Fibroblast of the aortic adventitia (primary cell): ENCODE data around the gene TAPBP. TPM values are rescaled to one million over a fixed set of nuclear protein-coding genes. Genes with fewer than 3 reads are reported as not detected.

ENCODE experiments used
- DNase-seq: peaks from one replicate; pipeline ENCODE4 v3.0.0-alpha.2; 2010; ENCODE audit warnings: low read depth
- H3K4me3 ChIP-seq: 2 replicates; pipeline ENCODE4 v1.5.1; 2011; ENCODE audit warnings: low read depth, mild to moderate bottlenecking, control low read depth, low read length, moderate library complexity
- CTCF ChIP-seq: IDR thresholded peaks from 2 replicates; pipeline ENCODE4 v1.5.1; 2011; ENCODE audit warnings: mild to moderate bottlenecking, low read length, control low read depth, inconsistent platforms; ENCODE audit not compliant: insufficient read depth
- total RNA-seq: library from RNA; depleted of rRNA; stranded (reverse); fragments of >200 nt; gene quantifications from 2 replicates; pipeline ENCODE4 v1.2.3, GENCODE V29; 2012; ENCODE audit warnings: low replicate concordance

TAPBP gene
- total RNA-seq, 1 donor, result 50.2 TPM

GRCh38 chr6:33330736-33331135 lies 16.9 kb upstream of the TAPBP start:
- DNase-seq, result no peak
- no peak overlapping the region for H3K4me3 ChIP-seq
- TF ChIP-seq CTCF, result no peak

DNA sequence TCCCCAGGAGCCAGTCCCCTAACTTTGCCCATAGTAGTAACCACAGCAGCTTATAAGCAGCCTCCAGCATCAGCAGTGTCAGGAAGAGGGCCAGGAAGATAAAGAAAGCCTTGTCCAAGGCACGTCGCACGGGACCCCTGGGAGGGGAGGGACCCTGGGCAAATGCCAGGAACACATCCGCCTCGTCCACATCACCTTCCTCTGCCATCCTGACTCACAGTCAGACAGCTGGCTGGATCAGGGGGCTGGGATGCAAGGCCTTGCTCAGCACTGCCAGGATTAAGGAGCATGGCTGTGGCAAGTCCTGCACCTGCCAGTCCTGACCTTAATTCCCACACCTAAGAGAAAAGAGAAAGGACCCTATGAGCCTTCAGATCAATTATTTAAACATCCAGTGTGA lies 15.2 kb upstream of the TAPBP start:
- H3K4me3 ChIP-seq, result no peak overlapping the region
- no peak for TF ChIP-seq CTCF
- no peak for DNase-seq

GRCh38 chr6:33324125-33324524 lies 10.2 kb upstream of the TAPBP start:
- H3K4me3 ChIP-seq, result peak overlapping the region; percentile 84
- no peak for TF ChIP-seq CTCF
- DNase-seq, result no peak

DNA sequence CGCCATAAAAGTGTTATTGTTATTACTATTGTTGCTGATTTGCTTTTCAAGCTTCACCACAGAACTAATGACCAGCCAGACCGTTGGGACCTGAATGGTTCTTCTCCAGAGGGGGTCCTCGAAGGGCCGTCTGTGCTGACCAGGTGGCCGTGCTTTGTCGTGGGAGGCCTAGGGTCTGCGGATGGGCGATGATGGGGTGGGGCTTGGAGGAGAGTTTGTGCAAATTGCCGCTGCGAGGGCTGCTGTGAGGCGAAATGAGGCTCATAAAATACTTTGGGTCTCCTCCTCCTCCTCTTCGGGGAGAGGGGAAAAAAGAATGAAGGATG lies 9.7 kb upstream of the TAPBP start:
- no peak for TF ChIP-seq CTCF
- no peak for DNase-seq
- H3K4me3 ChIP-seq, result peak overlapping the region; percentile 84

- peak overlapping the region; percentile 84 for H3K4me3 ChIP-seq
- no peak for DNase-seq
- no peak for TF ChIP-seq CTCF
Measured at GRCh38 chr6:33321227-33321626, 7.3 kb upstream of the TAPBP start.

DNA sequence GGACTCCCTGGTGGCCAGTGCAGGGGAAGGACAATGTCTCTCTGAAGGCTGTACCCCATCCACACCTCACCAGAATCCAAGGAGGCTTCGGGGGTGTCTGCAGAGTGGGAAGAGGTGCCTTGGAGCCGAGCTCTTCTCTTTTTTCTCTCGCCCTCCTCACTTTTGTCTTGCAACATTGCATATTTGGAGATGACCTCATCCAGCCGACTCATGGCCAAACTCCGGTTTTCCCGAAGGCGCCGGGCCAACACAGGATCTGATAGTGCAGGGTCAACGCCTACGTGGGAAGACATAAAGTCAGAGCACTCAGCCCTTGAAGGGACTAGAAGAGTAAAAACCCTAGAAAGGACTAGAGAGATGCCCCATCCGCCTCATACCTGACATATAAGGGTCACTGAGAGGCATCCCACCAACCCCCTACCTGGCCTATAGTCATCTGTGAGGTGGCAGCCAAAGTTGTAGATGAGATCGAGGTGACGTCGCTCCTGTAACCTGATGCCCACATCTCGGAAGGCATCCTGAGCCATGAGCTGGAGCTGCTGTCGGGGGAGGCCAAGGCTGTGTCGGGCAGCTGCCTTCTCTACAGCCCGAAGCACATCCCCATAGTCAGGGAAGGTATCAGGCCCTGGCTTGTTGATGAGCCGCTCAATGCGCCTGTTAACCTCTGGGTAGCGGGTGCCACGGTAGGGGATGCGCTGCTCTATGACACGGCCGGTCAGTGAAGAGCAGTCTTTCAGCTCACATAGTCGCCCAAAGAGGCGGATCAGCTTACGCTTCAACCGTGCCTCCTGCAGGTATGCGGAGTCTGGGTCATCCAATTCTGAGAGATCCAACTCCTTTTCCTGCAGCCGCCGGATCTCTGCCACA lies 6.7 kb upstream of the TAPBP start:
- TF ChIP-seq CTCF, result no peak
- DNase-seq, result peak; percentile 96
- peak overlapping the region; percentile 84 for H3K4me3 ChIP-seq

- no peak for TF ChIP-seq CTCF
- H3K4me3 ChIP-seq, result peak overlapping the region; percentile 55
Measured at GRCh38 chr6:33319939-33320314, 6.0 kb upstream of the TAPBP start.

More at GRCh38 chr6:33319939-33320314, 6.0 kb upstream of the TAPBP start:
- no peak for DNase-seq
